Glutamatergic neuron (in vitro differentiated cells): ENCODE measurements around the gene JOSD1. TPM values are rescaled to one million over a fixed set of nuclear protein-coding genes. Genes with fewer than 3 reads are reported as not detected.

Source experiments
- DNase-seq: peaks from one replicate; pipeline ENCODE4 v3.0.0; 2022
- H3K27ac Mint-ChIP-seq: one replicate; pipeline ENCODE4 v1.8.0; 2020; ENCODE audit warnings: mild to moderate bottlenecking, mixed read lengths, inconsistent platforms; ENCODE audit not compliant: unreplicated experiment
- H3K27me3 Mint-ChIP-seq: one replicate; pipeline ENCODE4 v1.8.0; 2020; ENCODE audit warnings: mild to moderate bottlenecking, moderate library complexity, mixed read lengths, inconsistent platforms; ENCODE audit not compliant: unreplicated experiment
- H3K36me3 Mint-ChIP-seq: one replicate; pipeline ENCODE4 v1.8.0; 2020; ENCODE audit warnings: mild to moderate bottlenecking, mixed read lengths, inconsistent platforms; ENCODE audit not compliant: unreplicated experiment
- H3K4me1 Mint-ChIP-seq: one replicate; pipeline ENCODE4 v1.8.0; 2020; ENCODE audit warnings: mild to moderate bottlenecking, low read depth, mixed read lengths, inconsistent platforms; ENCODE audit not compliant: unreplicated experiment
- H3K4me3 Mint-ChIP-seq: one replicate; pipeline ENCODE4 v1.8.0; 2020; ENCODE audit warnings: mild to moderate bottlenecking, mixed read lengths, inconsistent platforms; ENCODE audit not compliant: unreplicated experiment
- H3K9me3 Mint-ChIP-seq: one replicate; pipeline ENCODE4 v1.8.0; 2020; ENCODE audit warnings: mild to moderate bottlenecking, moderate library complexity, mixed read lengths, inconsistent platforms; ENCODE audit not compliant: unreplicated experiment
- CTCF ChIP-seq: fragments of 200-600 bp; sonication (generic); IDR thresholded peaks from one replicate; pipeline ENCODE4 v1.5.0; 2021; ENCODE audit not compliant: partially characterized antibody, unreplicated experiment
- total RNA-seq: library from RNA; stranded (reverse); fragmentation: NEBNext Ultra II Directional; extraction: Animal tissue kit (Norgen Biotek cat#: 25700); gene quantifications from one replicate; pipeline ENCODE4 v1.2.1, GENCODE V29; 2021; ENCODE audit not compliant: unreplicated experiment

Gene JOSD1
- total RNA-seq, 1 donor from 2014 or later, result 51.0 TPM

DNA sequence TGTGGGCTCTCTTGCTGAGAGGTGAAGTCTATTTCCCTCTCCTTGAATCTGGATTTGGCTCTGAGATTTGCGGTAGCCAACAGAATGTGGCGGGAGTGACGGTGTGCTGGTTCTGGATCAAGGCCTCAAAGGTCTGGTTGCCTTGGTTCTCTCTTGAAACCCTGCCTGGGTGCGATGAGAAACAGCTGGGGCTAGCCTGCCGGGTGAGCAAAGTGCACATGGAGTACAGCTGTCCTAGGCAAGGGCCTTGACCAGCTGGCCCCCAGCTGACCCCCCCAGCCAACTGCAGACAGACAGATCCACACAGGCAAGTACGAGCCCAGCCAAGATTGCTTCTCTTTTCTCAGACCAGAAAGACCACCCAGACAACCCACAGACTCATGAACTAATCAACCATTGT lies 44.2 kb upstream of the JOSD1 start:
- TF ChIP-seq CTCF, result no peak
- H3K27me3 Mint-ChIP-seq, result peaks cover 5% of the 10 kb centered on the region
- no peak for DNase-seq
- H3K4me3 Mint-ChIP-seq, result no peak overlapping the region
- peaks cover 4% of the 10 kb centered on the region for H3K9me3 Mint-ChIP-seq
- no peaks in the 10 kb centered on the region for H3K36me3 Mint-ChIP-seq
- peaks cover 13% of the 10 kb centered on the region for H3K4me1 Mint-ChIP-seq
- peak overlapping the region; percentile 85 for H3K27ac Mint-ChIP-seq

- TF ChIP-seq CTCF, result no peak
- Mint-ChIP-seq H3K4me1 (peaks cover 13% of the 10 kb centered on the region), H3K4me3 (no peak overlapping the region), H3K9me3 (peaks cover 4% of the 10 kb centered on the region), H3K27me3 (peaks cover 9% of the 10 kb centered on the region), H3K27ac (no peak overlapping the region), H3K36me3 (no peaks in the 10 kb centered on the region)
- DNase-seq, result no peak
Observed at GRCh38 chr22:38742176-38742942, 41.6 kb upstream of the JOSD1 start.

DNA sequence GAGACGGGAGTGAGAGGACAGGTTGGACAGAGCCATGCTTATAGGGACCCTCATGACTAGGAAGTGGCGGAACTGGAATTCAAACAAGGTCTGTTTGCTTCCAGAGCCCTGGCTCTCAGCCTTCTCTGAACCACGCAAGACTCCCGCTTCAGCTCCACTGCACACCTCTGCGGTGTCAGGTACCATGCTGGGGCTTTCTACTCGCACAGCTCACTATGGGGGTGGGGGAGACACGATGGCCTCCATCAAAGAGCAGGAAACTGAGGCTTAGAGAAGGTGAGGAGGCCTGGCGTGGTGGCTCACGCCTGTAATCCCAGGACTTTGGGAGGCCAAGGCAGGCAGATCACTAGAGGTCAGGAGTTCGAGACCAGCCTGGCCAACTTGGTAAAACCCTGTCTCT lies 40.8 kb upstream of the JOSD1 start:
- Mint-ChIP-seq H3K27me3 (peaks cover 14% of the 10 kb centered on the region), H3K4me3 (no peak overlapping the region), H3K36me3 (no peaks in the 10 kb centered on the region), H3K27ac (no peak overlapping the region), H3K4me1 (peaks cover 13% of the 10 kb centered on the region), H3K9me3 (peaks cover 8% of the 10 kb centered on the region)
- TF ChIP-seq CTCF, result no peak
- no peak for DNase-seq

DNA sequence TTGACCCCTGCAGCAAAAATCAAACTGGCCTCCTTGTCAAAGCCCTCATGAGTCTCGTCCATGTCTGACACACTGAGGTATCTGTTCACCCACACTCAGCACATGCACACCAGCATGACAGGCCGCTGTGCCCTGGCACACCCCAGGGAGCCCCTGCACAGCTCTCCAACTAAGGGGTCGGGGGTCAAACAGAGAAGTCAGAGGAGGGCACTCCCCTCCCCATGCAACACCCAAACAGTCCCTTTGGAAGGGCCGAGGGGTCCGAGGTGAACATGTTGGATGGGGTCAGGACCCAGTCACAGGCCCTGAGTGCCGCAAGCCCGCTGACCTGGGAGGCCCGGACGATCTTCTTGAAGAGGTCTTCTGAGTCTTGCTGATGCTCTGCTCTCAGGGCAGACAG lies 40.4 kb upstream of the JOSD1 start:
- no peak for DNase-seq
- Mint-ChIP-seq H3K36me3 (no peaks in the 10 kb centered on the region), H3K4me1 (peaks cover 13% of the 10 kb centered on the region), H3K4me3 (peak overlapping the region; percentile 25), H3K9me3 (peaks cover 8% of the 10 kb centered on the region), H3K27me3 (peaks cover 14% of the 10 kb centered on the region), H3K27ac (peak overlapping the region; percentile 81)
- no peak for TF ChIP-seq CTCF

DNA sequence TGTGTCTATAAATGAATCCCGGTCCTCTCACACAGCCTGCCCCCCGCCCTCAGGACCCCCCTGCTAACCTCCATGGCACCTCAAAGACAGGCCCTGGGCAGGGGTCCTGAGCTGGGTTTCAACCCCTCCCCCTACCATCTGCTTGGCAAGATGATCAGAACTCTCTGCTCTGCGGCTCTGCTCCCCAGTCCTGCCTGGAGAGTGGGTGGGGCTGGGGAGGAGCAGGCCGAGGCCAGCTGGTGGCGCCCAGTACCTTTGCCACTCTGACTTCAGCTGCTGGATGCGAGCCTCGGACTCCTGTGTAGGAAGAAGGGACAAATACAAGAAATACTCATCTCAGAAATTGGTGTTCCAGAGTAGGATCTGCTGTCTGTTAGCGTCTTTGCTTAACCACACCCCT lies 40.0 kb upstream of the JOSD1 start:
- peak overlapping the region; percentile 81 for H3K27ac Mint-ChIP-seq
- no peaks in the 10 kb centered on the region for H3K36me3 Mint-ChIP-seq
- DNase-seq, result no peak
- peaks cover 11% of the 10 kb centered on the region for H3K4me1 Mint-ChIP-seq
- peaks cover 14% of the 10 kb centered on the region for H3K27me3 Mint-ChIP-seq
- H3K9me3 Mint-ChIP-seq, result peaks cover 8% of the 10 kb centered on the region
- TF ChIP-seq CTCF, result no peak
- H3K4me3 Mint-ChIP-seq, result peak overlapping the region; percentile 25
